Measurements from ENCODE around the gene SEH1L.
"Not testable (repeated sequence)": the region's sequence is repeated elsewhere in the genome, so short reads cannot be mapped to it uniquely, and the experiment has no call there.

The SEH1L gene

GRCh38 chr18:12996661-12997292, 49.0 kb downstream of the SEH1L start:
- DNase-seq, result no peak

- not testable (repeated sequence) for DNase-seq
Measured at GRCh38 chr18:12997330-12997729, 49.5 kb downstream of the SEH1L start.

DNA sequence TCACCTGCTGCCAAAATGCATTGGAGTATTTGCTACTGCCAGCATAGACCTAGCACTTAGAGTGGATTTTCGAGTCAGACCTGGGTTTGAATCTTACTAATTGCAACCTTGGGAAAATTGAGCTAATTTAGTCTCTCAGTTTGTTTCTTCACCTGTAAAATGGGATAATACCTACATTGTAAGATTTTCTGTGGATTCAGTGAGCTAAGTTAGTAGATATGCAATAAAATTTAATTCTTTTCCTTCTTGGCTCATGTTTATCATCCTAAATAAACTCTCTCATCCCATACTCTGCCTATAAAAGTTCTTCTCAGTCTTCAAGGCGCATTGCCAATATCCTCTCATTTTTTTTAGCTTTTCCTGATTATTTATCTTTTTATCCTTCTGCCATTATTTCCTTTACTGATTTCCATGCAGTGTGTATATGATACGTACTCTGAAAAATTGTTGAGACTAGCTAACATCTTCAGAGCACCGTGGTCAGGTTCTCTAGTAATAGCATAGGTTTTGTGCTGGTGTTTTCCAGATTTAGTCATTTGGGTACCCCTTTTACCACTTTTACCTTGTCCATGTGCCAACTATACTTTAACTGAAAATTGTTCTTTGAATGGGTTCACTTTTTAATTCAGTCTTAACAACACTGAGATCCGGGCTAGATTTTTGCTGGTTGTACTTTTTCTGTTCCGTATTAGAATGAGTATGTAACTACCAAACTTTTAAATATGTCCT, 50.7 kb downstream of the SEH1L start:
- no peak for DNase-seq

GRCh38 chr18:13003466-13003896, 55.7 kb downstream of the SEH1L start:
- DNase-seq, result no peak

- DNase-seq, result no peak
Measured at GRCh38 chr18:13004396-13004795, 56.6 kb downstream of the SEH1L start.

GRCh38 chr18:13005289-13005688, 57.5 kb downstream of the SEH1L start:
- DNase-seq, result no peak

GRCh38 chr18:13006531-13007247, 58.9 kb downstream of the SEH1L start:
- no peak for DNase-seq

GRCh38 chr18:13007248-13007560, 59.4 kb downstream of the SEH1L start:
- DNase-seq, result no peak

GRCh38 chr18:13011719-13012118, 63.9 kb downstream of the SEH1L start:
- no peak for DNase-seq

DNA sequence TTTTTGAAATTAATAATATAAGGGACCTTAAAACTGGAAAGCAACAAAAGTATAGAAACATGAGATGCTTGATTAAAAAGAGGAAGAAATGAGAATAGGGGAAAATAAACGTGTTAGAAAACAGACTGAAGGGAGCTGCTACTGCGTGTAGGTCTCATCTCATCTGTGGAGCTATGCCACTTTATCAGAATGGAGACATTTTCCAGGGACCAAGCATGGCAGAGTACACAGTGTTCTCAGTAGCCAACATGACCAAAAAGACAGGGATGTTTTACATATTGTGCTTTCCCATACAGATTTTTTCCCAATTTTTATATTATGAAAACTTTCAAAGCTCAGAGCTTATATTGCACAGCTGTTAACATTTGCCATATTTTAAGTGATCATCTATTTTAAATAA, 66.4 kb downstream of the SEH1L start:
- no peak for DNase-seq

- no peak for DNase-seq
Measured at GRCh38 chr18:13014818-13015217, 67.0 kb downstream of the SEH1L start.

DNA sequence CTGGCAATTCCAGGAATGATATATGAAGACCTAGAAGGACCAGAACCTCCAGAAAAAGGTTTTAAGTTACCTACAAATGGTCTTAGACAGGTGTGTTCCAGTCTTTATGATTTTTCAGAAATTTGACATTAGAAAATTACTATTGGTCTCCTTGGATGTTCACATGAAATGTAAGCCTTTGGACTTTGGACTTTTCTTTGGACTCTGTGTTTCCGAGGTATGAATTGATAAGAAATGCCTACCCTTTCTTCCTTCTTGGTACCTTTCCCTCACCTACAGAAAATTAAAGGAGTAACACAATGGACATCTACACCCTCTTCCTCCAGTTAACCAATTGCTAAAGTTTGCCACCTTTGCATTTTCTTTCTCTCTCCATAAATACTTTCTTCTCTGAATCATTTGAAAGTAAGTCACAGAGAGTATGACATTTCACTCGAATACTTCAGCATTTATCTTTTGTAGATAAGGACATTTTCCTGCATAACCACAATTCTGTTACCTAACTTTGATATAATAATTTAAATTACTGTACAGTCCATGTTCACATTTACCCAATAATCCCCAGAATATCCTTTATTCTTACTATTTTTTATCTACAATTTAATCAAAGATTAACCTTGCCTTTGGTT, 69.5 kb downstream of the SEH1L start:
- DNase-seq, result no peak

DNA sequence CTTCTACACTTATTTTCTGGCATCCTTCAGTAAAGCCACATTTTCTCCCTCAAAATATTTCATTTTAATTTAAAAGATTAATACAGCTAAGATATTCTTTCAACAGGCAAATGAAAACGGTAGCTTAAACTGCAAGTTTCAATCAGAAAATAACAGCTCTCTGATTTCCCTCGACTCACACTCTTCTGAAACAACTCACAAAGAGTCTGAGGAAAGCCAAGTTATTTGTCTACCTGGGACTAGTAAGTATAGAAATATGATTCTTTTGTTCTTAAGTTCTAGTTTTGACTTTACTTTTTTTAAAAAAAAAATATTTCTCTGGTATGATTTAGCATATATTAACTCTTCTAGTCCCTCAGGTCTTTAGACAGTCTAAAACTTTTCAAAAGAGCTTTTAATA, 70.6 kb downstream of the SEH1L start:
- DNase-seq, result no peak

DNA sequence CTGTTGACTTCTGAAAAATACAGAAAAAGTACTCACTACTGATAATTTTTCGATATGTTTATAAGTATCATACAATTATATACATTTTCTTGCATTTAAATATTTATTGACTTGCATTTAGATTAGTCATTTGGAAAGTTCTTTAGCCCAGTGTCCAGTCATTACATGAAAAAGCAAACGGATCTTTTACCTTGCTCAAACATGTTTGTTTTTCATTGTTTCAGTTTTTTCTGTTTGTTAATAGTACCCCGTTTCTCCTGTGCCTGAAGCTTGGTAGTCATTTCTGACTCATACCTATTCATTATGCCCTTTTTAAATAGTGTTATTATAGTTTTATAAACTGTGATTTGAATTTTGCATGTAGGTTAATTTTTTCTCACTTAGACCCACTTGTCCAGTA, 71.5 kb downstream of the SEH1L start:
- no peak for DNase-seq

- no peak for DNase-seq
Measured at GRCh38 chr18:13022644-13023043, 74.8 kb downstream of the SEH1L start.

- no peak for DNase-seq
Measured at GRCh38 chr18:13025233-13025632, 77.4 kb downstream of the SEH1L start.

- DNase-seq, result no peak
Measured at GRCh38 chr18:13026583-13027270, 78.9 kb downstream of the SEH1L start.

DNA sequence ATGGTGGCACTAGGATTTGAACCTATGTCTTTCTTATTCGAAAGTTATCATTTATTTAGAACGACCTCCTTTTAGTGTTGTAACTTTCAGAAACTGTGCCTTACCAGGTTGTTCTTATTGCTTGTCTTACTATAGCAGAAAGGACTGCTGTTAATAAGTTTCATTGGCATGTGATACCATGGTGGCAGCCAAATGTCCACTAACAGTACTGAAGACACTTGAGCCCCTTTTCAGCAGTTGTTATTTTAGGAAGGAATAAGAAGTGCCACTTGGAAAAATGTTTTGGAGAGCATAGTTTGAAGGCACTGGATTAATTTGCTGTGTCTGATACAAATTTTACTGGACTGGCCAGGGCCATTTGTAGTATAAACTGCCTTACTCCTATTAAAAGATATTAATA, 81.1 kb downstream of the SEH1L start:
- no peak for DNase-seq

DNA sequence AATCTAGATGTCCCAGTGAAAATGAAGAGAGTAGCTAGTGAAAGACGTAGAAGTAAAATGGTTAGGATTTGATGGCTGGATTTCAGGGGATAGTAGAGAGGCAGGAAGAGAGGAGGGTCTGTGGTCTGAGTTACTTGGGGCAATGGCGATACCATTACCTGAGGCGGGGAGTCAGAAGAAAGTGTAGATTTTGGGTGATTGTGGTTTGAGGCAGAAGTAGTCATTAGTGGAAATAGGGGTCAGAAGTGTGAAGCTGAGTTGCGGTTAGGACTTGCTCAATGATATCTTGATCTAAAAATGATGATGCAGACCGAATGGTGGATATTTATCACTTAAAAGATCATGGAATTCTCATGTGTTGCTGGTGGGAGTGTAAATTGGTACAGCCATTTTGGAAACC, 84.4 kb downstream of the SEH1L start:
- no peak for DNase-seq

- DNase-seq, result no peak
Measured at GRCh38 chr18:13035249-13035914, 87.6 kb downstream of the SEH1L start.

GRCh38 chr18:13036622-13037320, 89.0 kb downstream of the SEH1L start:
- DNase-seq, result no peak
